NCI-H1092 (cell line): ENCODE measurements around the gene RPS6KA2.

Experiments used
- DNase-seq: peaks from one replicate; lab custom pipeline; 2025; lab: John Stamatoyannopoulos, UW

Gene RPS6KA2

DNA sequence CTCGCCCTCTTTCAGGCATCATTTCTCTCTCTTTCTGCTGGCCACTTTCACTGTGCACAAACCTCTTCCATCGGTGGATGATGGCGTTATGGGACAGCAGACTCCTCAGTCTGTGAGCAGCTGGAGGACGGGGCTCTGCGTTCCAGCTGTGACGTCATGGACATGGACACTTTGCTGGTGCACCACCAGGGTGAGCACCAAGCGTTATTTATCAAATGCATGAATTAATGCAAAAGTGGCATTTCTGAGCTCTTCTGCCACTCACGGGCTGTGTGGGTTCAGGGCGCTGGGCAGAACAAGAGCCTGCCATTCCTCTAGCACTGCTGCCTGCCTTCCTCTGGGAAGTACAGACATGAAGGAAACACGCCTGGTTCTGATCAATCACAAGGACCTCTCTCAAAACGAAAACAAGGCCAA, 161.4 kb downstream of the RPS6KA2 start:
- no peak for DNase-seq

DNA sequence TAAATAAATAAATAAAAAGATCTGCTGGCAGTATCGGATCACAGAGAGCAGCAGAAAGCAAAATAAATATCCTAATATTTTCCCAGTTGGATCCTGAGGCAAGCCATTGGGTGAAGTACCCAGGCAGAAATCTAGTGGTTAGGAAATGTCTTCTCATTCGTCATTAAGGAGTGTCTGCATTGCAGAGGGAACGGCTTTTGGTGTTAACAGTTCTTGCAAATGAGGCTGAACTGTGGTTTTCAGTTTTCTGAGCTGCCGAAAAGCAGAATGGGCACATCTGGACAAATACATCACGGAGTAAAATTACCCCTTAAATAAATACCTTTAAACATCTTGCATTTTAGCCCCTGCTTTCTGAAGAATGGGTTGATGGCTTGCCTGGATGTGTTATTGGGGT, 162.1 kb downstream of the RPS6KA2 start:
- DNase-seq = no peak

DNA sequence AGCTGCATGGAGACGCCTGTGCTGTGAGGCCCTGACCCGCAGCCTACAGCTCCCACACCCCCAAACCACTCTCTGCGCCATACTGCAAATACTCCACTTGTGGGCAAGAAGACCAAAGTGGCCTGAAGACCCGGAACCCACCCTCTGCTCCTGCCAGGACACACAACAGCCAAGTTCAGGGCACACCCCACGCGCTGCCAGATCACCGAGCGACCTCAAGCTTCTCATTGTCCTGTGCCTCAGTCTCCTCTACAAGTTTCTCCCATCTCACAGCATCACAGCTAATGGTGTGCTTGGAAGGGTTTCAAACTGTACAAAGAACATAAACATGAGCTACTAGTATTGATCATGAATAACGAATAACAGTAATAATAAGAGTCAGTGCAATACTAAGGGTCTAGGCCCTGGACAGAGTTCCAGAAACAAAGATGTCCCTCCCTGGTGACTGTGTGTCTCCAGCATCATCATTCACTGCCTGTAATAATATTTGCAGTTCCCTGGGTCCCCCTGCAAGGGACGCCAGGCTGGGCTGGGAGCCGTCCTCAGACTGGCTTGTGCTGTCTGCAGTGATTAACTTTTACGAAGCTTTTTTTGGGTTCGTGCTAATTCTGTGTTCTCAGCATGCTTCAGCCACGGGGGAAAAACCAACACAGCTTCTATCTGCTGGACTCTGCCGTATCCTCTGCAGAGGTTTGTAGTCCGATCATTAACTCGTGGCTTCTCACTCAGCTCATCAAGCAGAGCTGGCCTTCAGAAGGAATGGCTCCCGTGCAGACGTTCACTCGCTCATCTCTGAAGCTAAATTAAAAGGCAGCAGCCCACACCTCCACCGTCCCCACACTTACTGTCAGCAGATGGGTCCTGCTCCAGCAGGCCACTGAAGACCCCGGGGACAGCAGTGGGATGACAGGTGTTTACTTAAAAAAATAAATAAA, 162.7 kb downstream of the RPS6KA2 start:
- DNase-seq = no peak

DNA sequence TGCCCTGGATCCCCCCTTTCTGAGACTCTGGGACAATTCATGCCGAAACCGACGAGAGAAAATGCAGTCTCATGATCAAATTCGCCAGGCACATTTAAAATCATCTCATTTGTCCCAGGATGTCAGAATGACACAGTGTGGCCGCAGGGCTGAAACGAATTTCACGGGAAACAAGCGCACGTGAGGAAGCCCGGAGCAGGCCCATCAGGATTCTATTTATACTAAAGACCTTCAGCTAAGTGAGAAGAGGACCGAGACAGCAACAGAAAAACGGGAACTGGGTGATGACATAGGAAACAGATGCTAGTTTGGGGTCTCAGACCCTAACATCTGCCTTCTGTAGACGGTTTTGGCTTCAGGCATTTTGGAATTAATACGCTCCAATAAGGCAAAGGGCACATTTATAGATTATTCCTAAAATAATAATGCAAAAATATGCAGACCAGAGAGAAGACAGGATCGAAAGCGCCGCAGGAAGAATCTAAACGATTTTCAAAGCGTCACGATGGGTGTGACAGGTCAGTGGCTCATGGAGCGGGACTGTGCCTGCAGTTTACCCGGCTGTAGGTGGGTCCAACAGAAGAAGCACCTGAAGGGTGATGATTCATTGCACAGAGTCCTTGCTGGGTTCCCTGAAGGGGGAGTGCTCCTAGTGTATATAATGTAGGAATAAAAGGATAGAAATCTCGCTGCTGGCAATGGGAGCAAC, 163.5 kb downstream of the RPS6KA2 start:
- DNase-seq = no peak

DNA sequence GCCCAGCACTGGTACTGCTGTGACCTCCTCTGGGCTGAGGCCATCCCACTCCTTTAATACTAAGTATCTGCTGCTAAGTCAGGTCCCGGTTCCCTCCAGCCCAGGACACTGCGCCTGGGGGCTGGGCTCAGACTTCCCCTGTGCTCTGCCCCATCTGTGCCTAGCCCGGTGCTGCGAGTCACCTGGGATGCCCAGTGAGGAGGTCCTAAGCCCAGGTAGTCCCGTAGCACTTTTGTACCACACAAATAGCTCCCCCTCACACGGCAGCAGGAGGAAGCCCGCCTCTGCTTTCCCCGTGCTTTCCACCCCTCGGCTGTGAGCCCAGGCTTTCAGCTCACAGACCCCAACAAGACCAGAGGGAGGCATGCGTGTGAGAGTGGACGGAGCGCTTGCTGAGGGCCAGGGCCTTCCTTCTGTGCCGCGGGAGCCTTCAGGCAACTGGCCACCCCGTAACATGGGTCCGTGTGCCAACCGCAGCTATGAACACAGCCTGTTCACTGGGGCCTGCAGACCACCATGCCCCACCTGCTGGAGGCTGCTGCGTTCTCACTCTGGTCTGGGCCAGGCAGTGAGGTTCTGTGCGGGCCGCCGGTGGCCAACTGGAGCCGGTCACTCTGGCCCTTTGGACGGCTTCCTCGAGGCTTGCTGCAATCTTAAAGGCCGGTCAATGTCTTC, 164.5 kb downstream of the RPS6KA2 start:
- DNase-seq = no peak

DNA sequence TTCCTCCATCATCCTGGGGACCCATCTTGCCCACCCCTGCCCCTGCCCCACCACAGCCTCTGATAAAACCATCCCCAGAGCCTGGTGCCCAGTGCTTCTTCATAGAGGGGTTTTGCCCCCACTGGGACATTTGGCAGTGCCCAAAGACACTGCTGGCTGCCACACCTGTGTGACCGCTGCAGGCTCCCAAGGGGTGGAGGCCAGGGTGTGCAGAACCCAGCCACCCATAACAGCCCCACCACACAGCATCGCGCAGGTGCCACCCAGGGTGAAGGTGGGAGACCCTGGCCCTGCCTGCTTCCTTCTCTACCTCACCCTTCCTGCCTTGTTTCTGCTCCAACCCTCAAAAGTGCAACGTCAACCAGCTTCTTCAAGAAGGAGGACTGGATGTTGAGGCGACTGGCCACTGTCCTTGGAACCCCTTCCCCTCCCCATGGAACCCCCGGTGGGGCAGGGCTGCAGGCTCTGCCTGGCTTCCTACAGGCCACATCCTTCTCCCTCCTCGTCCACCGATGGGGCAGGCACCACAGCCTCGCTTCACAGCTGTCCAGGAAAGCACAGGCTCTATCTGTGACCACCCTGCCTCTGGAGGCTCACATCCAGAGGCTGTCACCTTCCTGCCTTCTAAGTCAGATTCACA, 165.1 kb downstream of the RPS6KA2 start:
- no peak for DNase-seq

DNA sequence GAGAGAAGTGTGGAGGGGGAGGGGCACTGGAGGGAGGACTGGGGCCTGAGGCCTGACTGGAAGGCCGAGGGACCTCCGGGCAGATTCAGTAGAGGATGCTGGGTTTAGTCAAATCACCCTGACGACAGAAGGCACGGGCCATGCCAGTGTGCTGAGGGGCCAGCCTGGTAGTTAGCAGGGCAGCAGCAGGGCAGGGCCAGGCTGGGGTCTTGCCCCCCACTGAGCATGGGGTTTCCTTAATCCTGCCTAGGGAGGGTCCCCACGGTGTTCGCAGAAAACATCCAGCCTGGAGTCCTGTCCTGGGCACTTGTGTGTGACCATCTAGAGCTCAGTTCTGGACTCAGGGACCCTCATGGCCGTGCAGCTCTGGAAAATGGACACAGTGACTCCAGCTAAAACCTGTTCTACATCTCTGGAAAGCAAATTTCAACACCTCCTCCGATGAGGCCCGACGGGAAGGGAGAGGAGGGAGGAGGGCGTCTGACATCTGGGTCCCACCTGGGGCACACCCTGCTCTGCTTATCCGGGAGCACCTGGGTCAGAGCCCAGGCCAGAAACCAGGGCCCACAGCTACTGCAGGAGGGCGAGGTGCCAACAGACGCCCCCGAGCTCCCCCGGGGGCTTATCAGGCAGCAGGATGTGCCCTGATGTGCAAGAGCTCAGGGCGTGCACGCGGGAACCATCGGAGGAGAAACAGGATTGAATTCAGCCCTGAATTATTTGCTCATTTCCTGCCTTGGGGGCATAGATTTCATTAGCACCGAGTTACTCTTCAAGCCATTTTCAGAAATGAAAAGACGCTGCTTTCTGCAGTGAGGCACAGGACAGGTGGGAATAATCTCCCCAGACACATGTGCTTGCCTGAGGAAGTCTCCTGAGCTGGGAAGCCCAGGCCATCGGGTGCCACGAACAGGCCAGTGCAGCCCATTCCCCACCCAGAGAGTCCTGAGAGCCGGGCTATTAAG, 166.3 kb downstream of the RPS6KA2 start:
- DNase-seq = no peak

DNA sequence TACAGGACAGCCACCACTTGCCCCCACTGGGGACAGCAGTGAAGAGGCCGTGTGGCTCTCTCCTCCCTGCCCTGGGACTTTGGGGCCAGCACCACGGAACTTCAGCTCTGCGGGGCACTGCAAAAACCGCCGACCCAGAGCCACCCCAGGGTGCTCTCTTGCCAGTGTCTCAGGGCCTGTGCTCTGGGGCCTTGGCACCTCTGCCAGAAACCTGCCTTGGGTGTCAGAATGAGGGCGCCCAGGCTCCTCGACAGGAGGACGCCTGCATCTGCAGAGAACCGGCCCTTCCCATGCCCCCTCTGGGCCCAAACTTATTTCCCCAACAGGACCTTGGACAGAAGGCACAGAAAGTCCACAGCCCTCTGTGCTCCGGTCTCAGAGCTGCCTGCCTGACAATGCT, 167.1 kb downstream of the RPS6KA2 start:
- no peak for DNase-seq

DNA sequence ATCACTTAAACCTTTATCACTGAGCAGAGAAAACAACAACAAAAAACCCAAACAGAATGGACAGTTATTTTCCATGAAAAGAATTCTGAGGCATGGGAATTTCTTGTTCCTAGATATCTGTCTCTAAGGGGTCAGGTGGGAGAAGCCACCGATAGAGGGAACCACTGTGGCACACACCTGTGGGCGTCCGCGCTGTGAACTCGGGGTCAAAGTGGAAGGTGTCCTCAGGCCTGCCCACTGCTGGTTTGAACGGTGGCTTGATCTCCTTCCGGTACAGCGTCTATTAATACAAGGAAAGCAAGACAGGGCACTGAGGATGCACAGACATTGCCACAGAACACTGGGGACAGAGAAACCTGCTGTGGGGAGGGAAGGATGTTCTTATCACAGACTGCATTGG, 167.8 kb downstream of the RPS6KA2 start:
- DNase-seq = no peak

DNA sequence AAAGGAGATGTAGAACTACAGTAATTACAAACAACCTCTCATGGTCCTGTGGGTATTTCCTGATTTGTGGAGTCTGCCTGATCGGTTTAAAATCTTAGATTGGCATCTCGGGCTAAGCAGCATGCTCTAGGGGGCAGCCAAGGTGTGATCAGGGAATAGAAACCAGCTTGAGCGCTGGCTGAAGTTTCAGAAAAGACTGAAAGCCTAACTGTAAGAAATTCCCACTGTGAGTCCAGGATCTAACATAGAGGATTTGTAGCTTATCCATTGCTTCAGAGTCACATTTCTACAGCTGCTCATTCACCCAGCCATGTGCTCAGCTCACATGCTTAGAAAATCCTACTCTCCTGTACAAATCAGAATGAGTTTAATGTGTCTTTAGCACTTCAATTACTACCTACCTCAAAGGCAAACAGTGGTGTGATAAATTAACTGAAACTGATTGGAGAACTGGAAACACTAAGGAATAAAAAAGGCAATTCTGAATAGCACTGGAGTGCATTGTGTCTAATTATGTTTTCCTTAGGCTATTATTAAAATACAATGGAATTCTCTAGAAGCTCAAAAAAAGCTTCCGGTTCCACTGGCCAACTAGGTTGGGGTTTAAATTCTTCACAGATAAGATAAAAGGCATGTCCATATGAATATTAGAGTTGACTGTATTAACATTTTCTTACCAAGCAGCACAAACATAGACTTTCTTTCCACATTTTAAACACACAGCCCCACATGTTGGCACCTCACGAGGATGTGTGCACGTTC, 170.5 kb downstream of the RPS6KA2 start:
- DNase-seq = no peak

DNA sequence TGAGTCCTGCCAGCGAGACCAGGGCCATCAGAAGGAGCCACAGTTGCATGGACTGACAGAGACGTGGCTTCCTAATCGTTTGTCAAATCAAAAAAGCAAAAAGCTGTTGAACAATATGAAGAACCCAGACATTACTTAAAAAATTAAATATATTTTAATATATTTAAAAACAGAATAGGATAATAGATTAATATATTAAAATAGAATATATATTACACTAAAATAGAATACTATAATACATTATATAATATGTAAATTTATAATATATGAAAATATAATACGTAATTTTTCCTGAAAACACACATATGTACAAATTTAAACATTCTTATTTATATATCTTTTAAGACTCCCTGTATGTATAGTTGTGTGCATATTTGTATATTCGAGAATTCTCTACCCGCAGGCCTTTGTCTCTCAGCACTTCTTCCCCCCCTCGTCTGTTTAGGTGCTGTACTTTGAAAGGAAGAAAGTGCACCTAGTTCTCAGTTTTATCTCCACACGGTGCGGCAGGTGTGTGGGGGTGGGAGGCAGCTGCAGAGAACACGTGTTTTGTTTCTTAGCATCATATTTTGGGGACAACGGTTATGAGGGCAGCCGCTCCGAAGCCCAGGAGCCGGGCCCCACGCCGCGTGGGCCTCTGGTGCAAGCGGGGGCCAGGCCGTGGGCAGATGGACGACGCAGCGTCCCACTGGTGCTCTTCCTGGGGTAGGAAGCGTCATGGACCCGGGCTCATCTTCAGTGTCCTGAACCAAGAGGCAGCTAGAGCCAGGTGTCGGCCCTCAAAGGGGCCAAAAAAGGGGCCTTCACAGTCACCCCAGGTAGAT, 172.1 kb downstream of the RPS6KA2 start:
- DNase-seq = no peak

DNA sequence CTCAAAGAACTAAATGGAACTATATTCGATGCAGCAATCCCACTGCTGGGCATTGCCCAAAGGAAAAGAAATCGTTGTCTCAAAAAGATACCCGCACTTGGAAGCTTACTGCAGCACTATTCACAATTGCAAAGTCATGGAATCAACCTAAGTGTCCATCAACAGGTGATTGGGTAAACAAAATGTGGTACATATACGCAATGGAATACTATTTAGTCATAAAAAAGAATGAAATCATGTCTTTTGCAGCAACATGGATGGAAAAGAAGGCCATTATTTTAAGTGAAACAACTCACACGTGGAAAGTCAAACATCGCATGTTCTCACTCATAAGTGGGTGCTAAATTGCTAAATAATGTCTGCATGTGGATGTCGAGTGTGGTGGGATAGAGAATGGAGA, 173.4 kb downstream of the RPS6KA2 start:
- no peak for DNase-seq

DNA sequence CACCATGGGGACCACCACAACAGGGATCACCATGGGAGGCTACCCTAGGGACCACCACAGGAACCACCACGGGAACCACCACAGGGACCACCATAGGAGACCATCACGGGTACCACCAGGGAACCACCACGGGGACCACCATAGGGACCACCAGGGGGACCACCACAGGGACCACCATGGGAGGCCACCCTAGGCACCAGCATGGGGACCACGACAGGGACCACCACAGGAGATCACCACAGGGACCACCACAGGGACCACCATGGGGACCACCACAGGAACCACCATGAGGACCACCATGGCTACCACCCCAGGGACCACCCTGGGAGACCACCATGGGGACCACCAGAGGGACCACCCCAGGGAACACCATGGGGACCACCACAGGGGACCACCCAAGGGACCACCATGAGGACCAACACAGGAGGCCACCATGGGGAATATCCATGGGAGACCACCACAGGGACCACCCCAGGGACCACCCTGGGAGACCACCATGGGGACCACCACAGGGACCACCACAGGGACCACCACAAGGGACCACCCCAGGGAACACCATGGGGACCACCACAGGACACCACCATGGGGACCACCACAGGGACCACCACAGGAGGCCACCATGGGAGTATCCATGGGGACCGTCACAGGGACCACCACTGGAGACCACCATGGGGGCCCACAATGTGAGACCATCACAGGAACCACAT, 176.7 kb downstream of the RPS6KA2 start:
- DNase-seq = no peak

DNA sequence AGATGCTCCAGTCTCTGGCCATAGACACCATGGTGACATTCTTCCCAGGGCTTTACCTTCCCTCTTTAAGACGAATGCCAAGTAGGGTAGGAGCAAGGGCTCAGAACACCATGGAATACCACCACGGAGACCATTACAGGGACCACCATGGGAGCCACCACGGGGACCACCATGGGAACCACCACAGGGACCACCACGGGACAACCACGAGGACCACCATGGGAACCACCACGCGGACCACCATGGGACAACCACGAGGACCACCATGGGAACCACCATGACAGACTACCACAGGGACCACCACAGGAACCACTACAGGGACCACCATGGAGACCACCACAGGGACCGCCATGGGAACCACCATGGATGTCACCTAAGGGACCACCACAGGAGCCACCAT, 177.4 kb downstream of the RPS6KA2 start:
- no peak for DNase-seq

DNA sequence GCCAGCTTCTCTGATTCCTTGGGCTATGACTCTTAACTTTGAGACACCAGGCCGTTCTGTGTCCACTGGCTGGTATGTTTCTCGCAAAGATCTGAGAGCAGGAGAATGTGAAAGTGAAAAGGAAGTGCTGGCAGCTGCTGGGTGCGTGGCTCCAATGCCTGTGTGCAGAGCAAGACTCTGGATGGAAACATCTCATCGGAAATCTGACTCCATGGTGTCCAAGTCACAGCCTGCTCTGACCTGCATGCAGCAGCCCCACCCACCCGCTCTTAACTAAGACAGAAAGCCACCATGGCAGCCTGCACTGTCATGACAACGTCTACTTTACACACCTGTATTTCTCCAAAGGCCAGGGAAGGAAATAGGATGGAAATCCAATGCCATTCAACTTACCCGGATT, 178.0 kb downstream of the RPS6KA2 start:
- no peak for DNase-seq

DNA sequence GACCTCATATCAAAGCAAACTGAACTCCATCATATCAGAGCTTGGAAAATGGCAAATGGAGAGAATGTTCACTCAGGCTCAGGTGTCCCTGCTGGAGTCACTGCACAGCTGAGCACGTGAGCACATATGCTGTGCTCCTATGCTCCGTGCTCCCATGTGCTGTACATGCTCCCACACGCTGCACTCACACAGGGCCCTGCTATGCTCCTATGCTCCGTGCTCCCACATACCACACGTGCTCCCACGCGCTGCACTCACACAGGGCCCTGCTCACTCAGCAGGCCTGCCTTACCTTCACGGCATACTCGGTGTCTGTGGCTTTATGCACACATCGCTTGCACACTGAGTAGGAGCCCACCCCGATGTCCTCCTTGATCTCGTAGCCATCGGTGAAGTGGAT, 178.6 kb downstream of the RPS6KA2 start:
- DNase-seq = no peak

DNA sequence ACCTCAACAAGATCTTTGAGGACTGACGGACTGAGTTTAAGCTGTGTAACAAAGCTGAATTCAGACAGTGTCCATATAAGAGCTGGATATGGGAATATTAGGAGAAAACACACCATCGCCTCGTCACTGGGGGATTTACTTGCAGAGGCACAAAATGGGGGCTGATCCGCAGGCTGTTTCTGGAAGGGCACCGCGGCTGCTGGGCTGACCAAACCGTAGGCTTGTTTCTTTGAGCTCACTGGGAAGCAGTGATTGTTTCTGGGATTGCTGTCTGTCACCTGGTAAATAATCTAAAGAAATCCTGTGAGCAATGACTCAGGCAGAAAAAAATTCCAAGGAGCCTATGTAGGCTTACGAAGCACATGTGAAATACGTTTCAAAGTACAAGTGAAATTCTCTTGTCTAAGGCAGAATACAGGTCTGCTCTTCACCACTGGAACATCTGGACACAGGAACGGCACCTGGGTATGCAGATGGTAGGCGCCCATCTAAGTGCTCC, 180.4 kb downstream of the RPS6KA2 start:
- no peak for DNase-seq

DNA sequence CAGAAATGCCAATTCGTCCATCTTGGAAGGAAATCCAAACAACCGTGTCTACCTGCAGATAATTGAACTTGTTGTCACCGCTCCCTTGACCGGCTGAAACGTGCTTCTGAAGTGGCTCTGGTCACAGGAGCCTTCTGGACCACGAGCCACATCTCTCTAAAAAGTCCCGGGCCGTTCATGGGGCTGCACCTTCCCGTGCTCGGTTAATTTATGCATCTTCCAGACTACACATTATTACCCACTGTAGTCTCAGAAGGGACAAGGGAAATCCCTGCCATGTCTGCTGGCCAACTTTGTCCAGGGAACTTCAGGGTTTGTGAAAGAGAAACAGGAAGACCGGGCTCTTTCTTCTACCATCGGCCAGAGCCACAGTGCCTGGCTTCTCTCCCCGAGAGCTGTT, 180.9 kb downstream of the RPS6KA2 start:
- DNase-seq = no peak

DNA sequence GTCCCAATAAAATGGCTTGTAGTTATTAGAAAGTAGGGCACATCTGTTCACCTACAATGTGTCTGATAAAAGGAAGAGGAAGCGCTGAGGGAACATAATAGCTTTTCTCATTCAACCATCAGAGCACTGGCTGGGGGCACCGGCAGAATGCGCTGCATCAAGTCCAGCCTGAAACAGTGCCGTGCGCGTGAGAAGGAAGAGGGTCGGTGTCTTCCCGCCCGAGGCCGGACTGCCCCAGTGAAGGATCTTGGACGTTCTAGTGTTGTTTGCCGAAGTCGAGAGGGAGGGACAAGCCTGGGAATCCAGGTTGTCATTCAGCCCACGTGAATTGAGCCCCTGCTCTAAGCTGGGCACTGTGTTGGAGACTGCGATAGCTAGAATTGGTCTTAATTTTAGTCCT, 182.6 kb downstream of the RPS6KA2 start:
- DNase-seq = no peak
